ENCODE results near the gene NRXN3. TPM values are rescaled to one million over a fixed set of nuclear protein-coding genes. Genes with fewer than 3 reads are reported as not detected.

The NRXN3 gene
- polyA plus RNA-seq, 1 of the 3 experiments (the other 2 are of a cell fraction) = 1.6 TPM

DNA sequence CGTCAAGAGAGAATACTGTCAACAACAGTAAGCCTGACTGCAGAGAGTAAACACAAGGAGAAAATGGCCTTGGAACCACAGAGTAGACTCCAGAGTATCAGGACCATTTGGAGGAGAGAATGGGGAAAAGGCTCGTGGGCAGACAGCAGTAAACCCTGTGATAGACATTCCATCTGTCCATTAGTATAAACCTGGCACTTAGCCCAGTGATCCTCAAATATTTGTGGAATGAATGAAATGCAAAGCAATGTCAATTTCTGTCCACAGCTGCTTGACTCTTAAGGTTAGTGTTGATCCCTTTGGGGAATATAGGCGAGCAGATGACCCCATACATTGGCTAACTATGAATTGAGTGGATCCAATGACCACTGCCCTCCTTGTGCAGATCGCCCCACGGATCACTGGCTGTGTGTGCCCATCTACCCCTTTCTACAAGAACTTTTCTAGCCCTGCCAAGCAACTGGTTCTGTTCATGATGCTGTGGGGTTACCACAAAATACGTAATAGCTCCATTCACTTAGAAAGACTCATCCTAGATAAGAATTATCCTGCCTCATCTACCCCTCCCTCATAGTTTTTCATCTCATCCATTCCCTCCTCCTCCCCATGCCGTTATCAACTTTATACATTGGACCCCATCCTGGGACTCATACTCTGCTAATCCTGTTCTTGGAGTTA, 846.8 kb downstream of the NRXN3 start:
- ChIA-PET CTCF (no interaction called here), POLR2A (no interaction called here)
- TF ChIP-seq, protein P1, sequence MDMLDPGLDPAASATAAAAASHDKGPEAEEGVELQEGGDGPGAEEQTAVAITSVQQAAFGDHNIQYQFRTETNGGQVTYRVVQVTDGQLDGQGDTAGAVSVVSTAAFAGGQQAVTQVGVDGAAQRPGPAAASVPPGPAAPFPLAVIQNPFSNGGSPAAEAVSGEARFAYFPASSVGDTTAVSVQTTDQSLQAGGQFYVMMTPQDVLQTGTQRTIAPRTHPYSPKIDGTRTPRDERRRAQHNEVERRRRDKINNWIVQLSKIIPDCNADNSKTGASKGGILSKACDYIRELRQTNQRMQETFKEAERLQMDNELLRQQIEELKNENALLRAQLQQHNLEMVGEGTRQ (IDR thresholded peaks at IDR 0.05; ENCODE audit: borderline replicate concordance, low read depth, low read length) = no peak
- TF ChIP-seq, protein P2, sequence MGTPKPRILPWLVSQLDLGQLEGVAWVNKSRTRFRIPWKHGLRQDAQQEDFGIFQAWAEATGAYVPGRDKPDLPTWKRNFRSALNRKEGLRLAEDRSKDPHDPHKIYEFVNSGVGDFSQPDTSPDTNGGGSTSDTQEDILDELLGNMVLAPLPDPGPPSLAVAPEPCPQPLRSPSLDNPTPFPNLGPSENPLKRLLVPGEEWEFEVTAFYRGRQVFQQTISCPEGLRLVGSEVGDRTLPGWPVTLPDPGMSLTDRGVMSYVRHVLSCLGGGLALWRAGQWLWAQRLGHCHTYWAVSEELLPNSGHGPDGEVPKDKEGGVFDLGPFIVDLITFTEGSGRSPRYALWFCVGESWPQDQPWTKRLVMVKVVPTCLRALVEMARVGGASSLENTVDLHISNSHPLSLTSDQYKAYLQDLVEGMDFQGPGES (IDR thresholded peaks at IDR 0.05; ENCODE audit: low read depth, low read length) = no peak
- peak; percentile 75 for TF ChIP-seq NFIC (IDR thresholded peaks at IDR 0.05; ENCODE audit: borderline replicate concordance)
- TF ChIP-seq, protein P3, sequence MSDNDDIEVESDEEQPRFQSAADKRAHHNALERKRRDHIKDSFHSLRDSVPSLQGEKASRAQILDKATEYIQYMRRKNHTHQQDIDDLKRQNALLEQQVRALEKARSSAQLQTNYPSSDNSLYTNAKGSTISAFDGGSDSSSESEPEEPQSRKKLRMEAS (IDR thresholded peaks at IDR 0.05; ENCODE audit: low read depth) = no peak
- no peak for TF ChIP-seq FOXJ3 (CRISPR knock-in tag; IDR thresholded peaks at IDR 0.05)
- peak; percentile 68 for TF ChIP-seq TCF12 (IDR thresholded peaks at IDR 0.05)
- TF ChIP-seq EP300 (IDR thresholded peaks at IDR 0.05; ENCODE audit: borderline replicate concordance in 1 of 2, low read depth in 1 of 2, low read length in 1 of 2) = peak in 1 of 2 experiments; percentile 19; a peak in 1 of 4 replicates
- TF ChIP-seq MXI1 (IDR thresholded peaks at IDR 0.05; ENCODE audit: low read depth, low read length) = no peak
- peak; percentile 63; the same call in 1 of the 2 replicates for TF ChIP-seq TEAD4 (IDR thresholded peaks at IDR 0.05; ENCODE audit: borderline replicate concordance, insufficient read depth)
- TF ChIP-seq, protein P4, sequence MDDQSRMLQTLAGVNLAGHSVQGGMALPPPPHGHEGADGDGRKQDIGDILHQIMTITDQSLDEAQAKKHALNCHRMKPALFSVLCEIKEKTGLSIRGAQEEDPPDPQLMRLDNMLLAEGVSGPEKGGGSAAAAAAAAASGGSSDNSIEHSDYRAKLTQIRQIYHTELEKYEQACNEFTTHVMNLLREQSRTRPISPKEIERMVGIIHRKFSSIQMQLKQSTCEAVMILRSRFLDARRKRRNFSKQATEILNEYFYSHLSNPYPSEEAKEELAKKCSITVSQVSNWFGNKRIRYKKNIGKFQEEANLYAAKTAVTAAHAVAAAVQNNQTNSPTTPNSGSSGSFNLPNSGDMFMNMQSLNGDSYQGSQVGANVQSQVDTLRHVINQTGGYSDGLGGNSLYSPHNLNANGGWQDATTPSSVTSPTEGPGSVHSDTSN (IDR thresholded peaks at IDR 0.05) = peak; percentile 81
- no peak overlapping the region for H2AFZ ChIP-seq (ENCODE audit: low read depth)
- H3K4me2 ChIP-seq = no peak overlapping the region
- no peaks in the 10 kb centered on the region for H4K20me1 ChIP-seq (ENCODE audit: insufficient read depth)
- no peaks in the 10 kb centered on the region for H3K27me3 ChIP-seq (ENCODE audit: insufficient read depth)
- no peaks in the 10 kb centered on the region for H3K36me3 ChIP-seq (replicated peaks in 1 of 2; ENCODE audit: control insufficient read depth in 1 of 2, insufficient read depth in 2 of 2, low read length in 1 of 2)
- no peaks in the 10 kb centered on the region for H3K9me2 ChIP-seq
- no peaks in the 10 kb centered on the region for H3K79me2 ChIP-seq (ENCODE audit: insufficient read depth)
- no peak overlapping the region for H3K9ac ChIP-seq
- 0 out of 4 replicates have a peak, but pooled peaks cover 0 to 7% of the 10 kb centered on the region in 2 experiments for H3K4me1 ChIP-seq (ENCODE audit: control insufficient read depth in 1 of 2, insufficient read depth in 2 of 2, low read depth in 1 of 2, low read length in 1 of 2)
- H3K27ac ChIP-seq (ENCODE audit: low read depth in 2 of 2, low read length in 1 of 2) = no peak overlapping the region
- DNase-seq = no peak
- H3F3A ChIP-seq (replicated peaks; ENCODE audit: insufficient read depth) = peaks cover 9% of the 10 kb centered on the region
- H3K4me3 ChIP-seq (ENCODE audit: low read depth in 2 of 2, low read length in 1 of 2) = no peak overlapping the region
- 37% methylated on average over 7 of the region's 7 CpGs for WGBS (ENCODE audit: low lambda C conversion rate)
- H3K9me3 ChIP-seq = no peaks in the 10 kb centered on the region

DNA sequence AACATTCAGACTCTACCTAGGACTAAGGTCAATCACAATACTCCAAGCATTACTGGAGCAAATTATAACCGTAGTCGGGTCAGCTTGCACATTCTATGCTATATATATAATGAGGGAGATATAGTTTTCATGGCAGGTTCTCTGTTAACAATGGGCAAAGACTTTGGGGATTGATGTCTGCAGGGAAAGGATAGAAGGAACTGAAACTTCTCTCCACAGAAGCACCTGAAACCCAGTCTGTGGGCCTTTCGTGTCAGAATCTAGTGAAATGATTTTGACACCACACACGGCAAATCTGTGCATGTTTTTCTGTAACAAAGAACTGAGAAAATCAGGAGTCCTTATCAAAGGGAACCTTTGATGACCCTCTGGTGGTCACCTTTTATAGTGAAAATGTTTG, 847.4 kb downstream of the NRXN3 start:
- no peaks in the 10 kb centered on the region for H3K9me2 ChIP-seq
- H3K9ac ChIP-seq = no peak overlapping the region
- 0 out of 4 replicates have a peak, but pooled peaks cover 0 to 7% of the 10 kb centered on the region in 2 experiments for H3K4me1 ChIP-seq (ENCODE audit: control insufficient read depth in 1 of 2, insufficient read depth in 2 of 2, low read depth in 1 of 2, low read length in 1 of 2)
- peaks cover 5% of the 10 kb centered on the region for H3F3A ChIP-seq (replicated peaks; ENCODE audit: insufficient read depth)
- no peak overlapping the region for H2AFZ ChIP-seq (ENCODE audit: low read depth)
- TF ChIP-seq MEF2A (IDR thresholded peaks at IDR 0.05; ENCODE audit: borderline replicate concordance, low read depth) = no peak
- TF ChIP-seq, protein P5, sequence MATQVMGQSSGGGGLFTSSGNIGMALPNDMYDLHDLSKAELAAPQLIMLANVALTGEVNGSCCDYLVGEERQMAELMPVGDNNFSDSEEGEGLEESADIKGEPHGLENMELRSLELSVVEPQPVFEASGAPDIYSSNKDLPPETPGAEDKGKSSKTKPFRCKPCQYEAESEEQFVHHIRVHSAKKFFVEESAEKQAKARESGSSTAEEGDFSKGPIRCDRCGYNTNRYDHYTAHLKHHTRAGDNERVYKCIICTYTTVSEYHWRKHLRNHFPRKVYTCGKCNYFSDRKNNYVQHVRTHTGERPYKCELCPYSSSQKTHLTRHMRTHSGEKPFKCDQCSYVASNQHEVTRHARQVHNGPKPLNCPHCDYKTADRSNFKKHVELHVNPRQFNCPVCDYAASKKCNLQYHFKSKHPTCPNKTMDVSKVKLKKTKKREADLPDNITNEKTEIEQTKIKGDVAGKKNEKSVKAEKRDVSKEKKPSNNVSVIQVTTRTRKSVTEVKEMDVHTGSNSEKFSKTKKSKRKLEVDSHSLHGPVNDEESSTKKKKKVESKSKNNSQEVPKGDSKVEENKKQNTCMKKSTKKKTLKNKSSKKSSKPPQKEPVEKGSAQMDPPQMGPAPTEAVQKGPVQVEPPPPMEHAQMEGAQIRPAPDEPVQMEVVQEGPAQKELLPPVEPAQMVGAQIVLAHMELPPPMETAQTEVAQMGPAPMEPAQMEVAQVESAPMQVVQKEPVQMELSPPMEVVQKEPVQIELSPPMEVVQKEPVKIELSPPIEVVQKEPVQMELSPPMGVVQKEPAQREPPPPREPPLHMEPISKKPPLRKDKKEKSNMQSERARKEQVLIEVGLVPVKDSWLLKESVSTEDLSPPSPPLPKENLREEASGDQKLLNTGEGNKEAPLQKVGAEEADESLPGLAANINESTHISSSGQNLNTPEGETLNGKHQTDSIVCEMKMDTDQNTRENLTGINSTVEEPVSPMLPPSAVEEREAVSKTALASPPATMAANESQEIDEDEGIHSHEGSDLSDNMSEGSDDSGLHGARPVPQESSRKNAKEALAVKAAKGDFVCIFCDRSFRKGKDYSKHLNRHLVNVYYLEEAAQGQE (IDR thresholded peaks at IDR 0.05; ENCODE audit: low read depth, low read length) = no peak
- no peak for TF ChIP-seq EZH2phosphoT487 (IDR thresholded peaks at IDR 0.05; ENCODE audit: borderline replicate concordance, low read depth)
- TF ChIP-seq, protein P3 (IDR thresholded peaks at IDR 0.05; ENCODE audit: low read depth) = no peak
- TF ChIP-seq, protein P6, sequence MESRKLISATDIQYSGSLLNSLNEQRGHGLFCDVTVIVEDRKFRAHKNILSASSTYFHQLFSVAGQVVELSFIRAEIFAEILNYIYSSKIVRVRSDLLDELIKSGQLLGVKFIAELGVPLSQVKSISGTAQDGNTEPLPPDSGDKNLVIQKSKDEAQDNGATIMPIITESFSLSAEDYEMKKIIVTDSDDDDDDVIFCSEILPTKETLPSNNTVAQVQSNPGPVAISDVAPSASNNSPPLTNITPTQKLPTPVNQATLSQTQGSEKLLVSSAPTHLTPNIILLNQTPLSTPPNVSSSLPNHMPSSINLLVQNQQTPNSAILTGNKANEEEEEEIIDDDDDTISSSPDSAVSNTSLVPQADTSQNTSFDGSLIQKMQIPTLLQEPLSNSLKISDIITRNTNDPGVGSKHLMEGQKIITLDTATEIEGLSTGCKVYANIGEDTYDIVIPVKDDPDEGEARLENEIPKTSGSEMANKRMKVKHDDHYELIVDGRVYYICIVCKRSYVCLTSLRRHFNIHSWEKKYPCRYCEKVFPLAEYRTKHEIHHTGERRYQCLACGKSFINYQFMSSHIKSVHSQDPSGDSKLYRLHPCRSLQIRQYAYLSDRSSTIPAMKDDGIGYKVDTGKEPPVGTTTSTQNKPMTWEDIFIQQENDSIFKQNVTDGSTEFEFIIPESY (IDR thresholded peaks at IDR 0.05; ENCODE audit: borderline replicate concordance, low read depth) = no peak
- TF ChIP-seq TEAD4 (IDR thresholded peaks at IDR 0.05; ENCODE audit: borderline replicate concordance, insufficient read depth) = no peak
- TF ChIP-seq FOXJ3 (CRISPR knock-in tag; IDR thresholded peaks at IDR 0.05) = no peak
- TF ChIP-seq NFIC (IDR thresholded peaks at IDR 0.05; ENCODE audit: borderline replicate concordance) = no peak
- TF ChIP-seq CHD2 (IDR thresholded peaks at IDR 0.05; ENCODE audit: low read length, partially characterized antibody) = no peak
- H4K20me1 ChIP-seq (ENCODE audit: insufficient read depth) = no peaks in the 10 kb centered on the region
- no peaks in the 10 kb centered on the region for H3K79me2 ChIP-seq (ENCODE audit: insufficient read depth)
- H3K27me3 ChIP-seq (ENCODE audit: insufficient read depth) = no peaks in the 10 kb centered on the region
- 89% methylated on average over 4 of the region's 4 CpGs for WGBS (ENCODE audit: low lambda C conversion rate)
- H3K4me2 ChIP-seq = no peak overlapping the region
- H3K4me3 ChIP-seq (ENCODE audit: low read depth in 2 of 2, low read length in 1 of 2) = no peak overlapping the region
- no peak for DNase-seq
- no peaks in the 10 kb centered on the region for H3K36me3 ChIP-seq (replicated peaks in 1 of 2; ENCODE audit: control insufficient read depth in 1 of 2, insufficient read depth in 2 of 2, low read length in 1 of 2)
- ChIA-PET POLR2A (no interaction called here), CTCF (no interaction called here)
- no peak overlapping the region for H3K27ac ChIP-seq (ENCODE audit: low read depth in 2 of 2, low read length in 1 of 2)
- no peaks in the 10 kb centered on the region for H3K9me3 ChIP-seq

All from SK-N-SH (cell line).